HFF-Myc (cell line): ENCODE measurements around the gene GJA9.

ENCODE experiments used
- DNase-seq: peaks from one replicate; pipeline ENCODE4 v3.0.0-alpha.2; 2011; ENCODE audit warnings: low read depth; ENCODE audit errors: extremely low read depth
- H3K4me3 ChIP-seq: replicated peaks from 2 replicates; pipeline ENCODE4 v1.5.1; 2011; ENCODE audit warnings: low read depth, mild to moderate bottlenecking, control low read depth, low read length
- TF ChIP-seq, protein P1 (sequence below): IDR thresholded peaks from 2 replicates; pipeline ENCODE4 v1.5.1; 2012; ENCODE audit warnings: mild to moderate bottlenecking, low read depth, low read length, control low read depth; ENCODE audit errors: missing control alignments

Gene GJA9

DNA sequence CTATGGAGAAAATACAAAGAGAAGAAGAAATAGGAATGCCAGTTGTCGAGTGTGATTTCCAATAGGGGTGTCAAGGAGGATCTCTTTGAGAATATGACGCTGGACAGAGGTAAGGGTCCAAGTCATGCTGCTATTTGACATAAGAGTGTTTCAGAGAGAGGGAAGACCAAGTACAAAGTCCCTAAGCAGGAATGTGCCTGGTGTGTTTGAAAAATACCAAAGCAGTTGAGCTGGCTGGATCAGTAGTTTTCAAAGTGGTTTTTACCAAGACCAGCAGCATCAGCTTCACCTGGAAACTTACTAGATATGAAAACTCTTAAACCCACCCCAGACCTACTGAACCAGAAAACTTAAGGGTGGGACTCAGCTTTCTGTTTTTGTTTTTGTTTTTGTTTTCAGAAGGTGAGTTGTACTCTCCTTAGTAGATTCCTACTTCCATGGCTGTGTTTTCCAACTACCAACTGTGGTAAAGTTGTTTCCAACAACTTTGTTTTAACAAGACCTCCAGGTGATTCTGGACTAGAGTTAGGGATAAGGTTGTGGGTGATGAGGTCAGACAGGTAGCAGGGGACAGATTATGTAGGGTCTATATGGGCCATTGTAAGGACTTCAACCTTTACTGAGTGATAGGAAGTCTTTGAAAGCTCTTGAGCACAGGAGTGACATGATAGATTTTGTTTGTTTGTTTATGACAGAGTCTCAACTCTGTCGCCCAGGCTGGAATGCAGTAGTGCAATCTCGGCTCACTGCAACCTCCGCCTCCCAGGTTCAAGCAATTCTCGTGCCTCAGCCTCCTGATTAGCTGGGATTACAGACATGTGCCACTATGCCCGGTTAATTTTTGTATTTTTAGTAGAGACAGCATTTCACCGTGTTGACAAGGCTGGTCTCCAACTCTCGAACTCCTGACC is 7.3 kb upstream of the GJA9 start:
- no peak for DNase-seq
- TF ChIP-seq, protein P1, sequence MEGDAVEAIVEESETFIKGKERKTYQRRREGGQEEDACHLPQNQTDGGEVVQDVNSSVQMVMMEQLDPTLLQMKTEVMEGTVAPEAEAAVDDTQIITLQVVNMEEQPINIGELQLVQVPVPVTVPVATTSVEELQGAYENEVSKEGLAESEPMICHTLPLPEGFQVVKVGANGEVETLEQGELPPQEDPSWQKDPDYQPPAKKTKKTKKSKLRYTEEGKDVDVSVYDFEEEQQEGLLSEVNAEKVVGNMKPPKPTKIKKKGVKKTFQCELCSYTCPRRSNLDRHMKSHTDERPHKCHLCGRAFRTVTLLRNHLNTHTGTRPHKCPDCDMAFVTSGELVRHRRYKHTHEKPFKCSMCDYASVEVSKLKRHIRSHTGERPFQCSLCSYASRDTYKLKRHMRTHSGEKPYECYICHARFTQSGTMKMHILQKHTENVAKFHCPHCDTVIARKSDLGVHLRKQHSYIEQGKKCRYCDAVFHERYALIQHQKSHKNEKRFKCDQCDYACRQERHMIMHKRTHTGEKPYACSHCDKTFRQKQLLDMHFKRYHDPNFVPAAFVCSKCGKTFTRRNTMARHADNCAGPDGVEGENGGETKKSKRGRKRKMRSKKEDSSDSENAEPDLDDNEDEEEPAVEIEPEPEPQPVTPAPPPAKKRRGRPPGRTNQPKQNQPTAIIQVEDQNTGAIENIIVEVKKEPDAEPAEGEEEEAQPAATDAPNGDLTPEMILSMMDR, result no peak

DNA sequence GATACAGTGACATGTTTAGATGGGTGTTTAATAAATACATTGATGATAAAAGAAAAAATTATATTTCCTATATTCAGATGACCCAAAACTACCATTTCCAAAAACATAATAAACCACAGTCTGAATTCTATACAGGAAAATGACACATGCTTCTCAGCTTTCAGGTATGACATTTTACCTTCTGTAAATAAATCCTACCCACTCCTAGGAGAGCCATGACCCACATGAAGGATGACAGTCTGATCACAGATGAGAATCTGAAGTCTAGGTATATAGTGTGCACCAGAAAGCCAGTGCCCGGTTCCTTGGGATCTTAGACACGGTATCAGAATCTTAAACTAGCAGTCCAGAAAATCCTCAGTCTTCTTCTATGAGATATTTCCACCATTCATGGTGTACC is 3.7 kb upstream of the GJA9 start:
- H3K4me3 ChIP-seq, result no peak overlapping the region
- no peak for DNase-seq
- TF ChIP-seq, protein P1, result no peak

More for the DNA sequence above, 7.3 kb upstream of the GJA9 start:
- no peak overlapping the region for H3K4me3 ChIP-seq

DNA sequence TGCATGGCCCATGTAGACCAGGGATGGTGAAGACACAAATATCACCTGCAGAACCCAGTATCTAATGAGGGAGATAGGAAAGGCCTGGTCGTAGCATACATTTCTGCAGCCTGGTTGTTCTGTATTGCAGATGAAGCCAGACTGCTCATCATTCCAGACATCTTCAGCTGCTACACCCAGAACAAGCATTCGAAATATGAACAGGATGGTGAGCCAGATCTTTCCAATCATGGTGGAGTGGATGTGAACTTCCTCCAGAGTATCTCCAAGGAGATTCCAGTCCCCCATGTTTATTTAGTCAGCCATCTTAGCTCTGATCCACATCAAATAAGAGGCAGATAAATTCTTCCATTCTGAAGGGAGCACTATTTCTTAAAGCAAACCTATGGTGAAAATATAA is 5.6 kb downstream of the GJA9 start:
- TF ChIP-seq, protein P1, result no peak
- H3K4me3 ChIP-seq, result no peak overlapping the region
- DNase-seq, result no peak

DNA sequence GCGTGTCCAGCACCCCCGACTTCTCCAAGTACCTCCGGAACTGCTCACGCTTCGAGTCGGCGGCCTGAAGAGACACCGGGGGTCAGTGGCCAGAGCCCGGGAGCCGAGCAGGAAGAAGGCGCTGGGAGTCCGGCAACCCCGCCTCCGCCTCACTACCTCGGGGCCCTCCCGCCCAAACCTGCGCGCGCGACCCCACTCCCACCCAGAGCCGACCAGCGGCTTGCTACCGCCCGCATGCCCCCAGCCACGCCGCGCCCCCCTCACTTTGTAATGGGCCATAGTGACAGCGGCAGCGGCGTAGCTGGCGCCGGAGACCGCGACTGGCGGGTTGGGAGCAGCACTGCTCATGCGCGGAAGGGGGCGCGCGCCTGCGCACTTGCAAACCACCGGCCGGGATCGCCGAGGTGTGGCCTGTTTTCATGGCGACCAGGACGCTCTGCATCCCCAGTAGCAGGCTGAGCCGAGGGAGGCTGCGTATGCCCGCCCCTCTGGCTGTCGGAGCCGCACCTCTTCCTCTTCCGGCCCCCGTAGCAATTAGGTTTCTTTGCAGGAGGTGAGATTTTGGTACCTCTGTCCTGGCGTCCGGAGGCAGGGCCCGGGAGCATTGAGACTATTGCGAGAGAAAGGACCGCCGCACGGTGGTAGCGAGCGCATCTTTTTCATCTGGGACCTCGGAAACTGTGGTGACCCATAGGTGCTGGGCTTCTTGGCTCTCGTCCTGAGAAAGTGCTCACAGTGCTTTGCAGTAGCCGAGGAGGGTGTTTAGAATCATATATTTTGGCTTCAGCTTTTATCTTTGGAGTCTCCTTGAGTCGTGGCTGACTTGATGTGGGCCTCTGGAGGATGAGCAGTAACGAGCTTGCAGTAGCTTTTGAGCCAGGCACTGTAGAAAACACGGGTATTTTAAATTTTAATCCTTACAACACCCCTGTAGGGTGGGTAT is 8.1 kb downstream of the GJA9 start, which contains the start of gene MYCBP:
Gene MYCBP (minus strand): TSS at position 322 of the 943 bp plus-strand sequence. CDS start 43 bp downstream, at position 279.
- H3K4me3 ChIP-seq, result peak within 1 kb of the TSS; percentile 93
- DNase-seq, result peak; percentile 87
- TF ChIP-seq, protein P1, result no peak

DNA sequence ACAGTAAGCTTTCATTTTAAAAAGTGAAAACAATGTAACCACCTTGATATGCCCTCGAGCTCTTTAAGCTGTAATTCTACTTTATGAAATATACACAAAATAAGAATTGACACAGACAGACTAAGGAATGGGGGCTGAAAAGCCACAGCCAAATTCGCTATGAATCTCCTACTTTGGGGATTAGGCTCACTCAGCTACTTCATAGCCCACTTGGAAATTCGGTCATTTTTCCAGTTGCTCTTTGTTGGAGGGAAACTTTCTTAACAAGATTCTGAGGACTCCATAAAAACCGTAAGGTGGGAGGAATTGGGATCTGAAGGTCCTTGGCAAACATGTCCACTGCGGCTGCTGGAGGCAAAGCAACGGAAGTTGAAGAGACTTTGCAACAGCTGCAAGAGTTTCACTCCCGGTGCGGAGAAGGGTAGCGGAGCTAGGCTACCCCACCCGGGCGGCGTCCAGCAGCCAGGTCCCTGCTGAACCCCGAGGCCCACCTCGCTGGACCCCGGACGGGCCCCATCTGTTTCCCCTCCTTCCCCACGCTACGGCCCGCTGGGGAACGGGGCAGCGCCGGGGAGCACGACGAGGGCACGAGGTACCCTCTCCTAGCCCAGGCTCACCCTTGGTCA is 8.9 kb downstream of the GJA9 start:
- no peak for DNase-seq
- TF ChIP-seq, protein P1, result no peak
- peak overlapping the region; percentile 93 for H3K4me3 ChIP-seq

DNA sequence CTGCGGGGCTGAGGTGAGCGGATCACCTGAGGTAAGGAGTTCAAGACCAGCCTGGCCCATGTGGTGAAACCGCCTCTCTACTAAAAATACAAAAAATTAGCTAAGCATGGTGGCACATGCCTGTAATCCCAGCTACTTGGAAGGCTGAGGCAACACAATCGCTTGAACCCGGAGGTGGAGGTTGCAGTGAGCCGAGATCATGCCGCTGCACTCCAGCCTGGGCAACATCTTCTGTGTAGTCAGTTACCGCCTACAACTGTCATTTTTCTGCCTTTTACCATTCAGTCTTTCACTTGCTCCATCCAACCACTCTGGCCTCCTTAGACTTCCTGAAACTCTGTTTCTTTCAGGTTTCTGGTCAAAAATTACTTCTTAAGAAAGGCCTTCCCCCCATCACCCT is 10.4 kb downstream of the GJA9 start:
- DNase-seq, result no peak
- no peak overlapping the region for H3K4me3 ChIP-seq
- TF ChIP-seq, protein P1, result no peak
